ENCODE data around the gene EPM2A. TPM values are rescaled to one million over a fixed set of nuclear protein-coding genes. Genes with fewer than 3 reads are reported as not detected.

Gene EPM2A
- total RNA-seq, 1 donor from 2014 or later, result 5.3 TPM

DNA sequence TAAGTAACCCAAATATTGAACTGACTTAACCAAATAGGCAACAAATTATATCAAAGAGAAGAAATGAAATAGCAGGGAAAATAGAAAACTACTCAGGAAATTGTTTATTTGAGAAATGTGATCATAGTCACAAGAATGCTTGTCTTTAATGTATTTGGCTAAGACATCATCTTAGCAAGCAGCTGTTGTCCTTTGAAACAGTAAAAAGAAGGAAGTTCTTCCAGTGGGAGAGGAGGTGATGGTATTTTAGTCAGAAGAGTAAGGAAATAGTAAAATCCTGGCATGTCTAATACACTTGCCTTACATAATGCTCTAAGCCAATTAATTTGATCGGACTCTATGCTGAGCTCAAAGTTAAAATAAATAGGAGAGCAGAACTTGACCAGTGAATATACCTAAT is 126.5 kb downstream of the EPM2A start:
- intact Hi-C loops (cut with micrococcal nuclease), result no loop called here

DNA sequence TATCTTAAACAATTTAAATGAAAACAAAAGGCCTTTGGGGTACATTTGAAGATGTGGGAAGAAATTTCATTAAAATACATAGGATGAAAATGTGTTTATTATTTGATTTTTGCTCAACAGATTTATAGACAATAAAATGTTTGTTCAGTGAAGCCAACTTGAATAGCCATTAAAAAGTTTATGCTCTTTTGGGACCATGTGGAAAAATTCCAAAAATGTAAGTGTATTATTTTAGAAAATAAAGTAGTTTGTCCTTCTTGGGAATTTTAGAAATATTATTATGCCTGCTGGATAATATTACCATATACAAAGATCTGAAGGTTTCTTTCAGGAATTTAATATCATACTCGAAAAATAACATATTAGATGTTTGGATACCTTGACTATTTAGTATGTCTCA is 131.3 kb downstream of the EPM2A start:
- intact Hi-C loops (cut with micrococcal nuclease), result no loop called here

DNA sequence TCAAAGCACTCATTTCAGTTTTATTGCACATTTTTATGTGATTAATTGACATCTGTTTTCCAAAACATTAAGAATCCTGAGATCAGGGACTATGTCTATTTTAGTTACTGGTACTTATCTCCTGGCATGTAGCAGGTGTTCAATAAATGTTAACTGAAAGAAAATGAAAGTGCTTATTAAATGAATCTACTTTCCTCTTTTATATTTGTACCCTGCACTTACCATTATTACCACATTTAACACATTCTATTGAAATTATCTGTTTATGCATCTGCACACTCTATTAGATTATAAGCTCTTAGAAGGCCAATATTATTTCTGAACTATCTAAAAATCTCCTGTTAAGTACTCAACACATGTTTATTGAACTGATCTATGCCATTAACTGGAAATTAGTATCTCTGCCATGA is 131.9 kb downstream of the EPM2A start:
- intact Hi-C loops (cut with micrococcal nuclease), result no loop called here

DNA sequence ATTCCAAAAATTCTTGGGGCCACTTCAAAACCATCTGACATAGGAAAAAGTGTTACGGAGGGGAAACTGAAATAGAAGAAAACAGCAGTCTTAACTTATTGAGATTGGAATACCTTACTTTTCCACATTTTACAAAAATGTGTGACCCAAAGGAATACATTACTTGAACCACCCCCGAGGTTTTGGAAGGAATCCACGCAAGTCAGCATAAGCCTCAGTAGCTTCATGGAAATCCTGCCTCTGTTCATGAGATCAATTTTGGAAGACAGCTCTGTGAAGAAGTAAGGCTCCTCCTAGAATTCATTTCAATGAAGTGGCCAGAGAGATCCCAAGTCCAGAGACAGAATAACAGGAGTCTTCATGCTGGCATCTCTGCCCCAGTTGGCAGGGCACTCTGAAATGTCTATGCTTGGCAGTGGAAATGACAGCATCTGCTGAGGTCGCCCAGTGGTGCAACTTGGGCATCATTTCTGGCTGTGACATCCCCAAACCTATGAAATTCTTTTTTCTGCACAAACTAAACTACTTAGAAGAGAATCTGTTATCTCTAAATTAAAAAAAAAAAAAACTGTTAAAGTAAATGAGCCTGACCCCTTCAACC is 132.5 kb downstream of the EPM2A start:
- intact Hi-C loops (cut with micrococcal nuclease), result no loop called here

DNA sequence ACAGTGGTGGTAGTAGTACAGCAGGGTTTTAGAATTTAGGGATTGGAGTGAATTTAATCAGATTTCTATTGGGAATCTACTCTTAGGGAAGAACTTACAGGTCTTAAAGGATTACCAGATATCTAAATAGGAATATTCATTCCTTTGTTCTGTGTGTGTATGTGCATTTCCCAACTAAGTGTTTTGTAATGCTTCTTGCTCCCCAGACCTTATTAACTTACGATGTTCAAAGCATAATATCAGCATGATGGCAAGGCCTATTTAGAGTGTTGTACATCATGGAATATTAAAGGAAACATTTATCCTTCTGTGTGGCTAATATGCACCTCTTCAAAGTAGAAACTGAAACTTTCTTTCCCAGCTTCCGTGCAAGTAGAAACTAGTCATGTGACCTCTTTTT is 133.9 kb downstream of the EPM2A start:
- intact Hi-C loops (cut with micrococcal nuclease), result no loop called here

DNA sequence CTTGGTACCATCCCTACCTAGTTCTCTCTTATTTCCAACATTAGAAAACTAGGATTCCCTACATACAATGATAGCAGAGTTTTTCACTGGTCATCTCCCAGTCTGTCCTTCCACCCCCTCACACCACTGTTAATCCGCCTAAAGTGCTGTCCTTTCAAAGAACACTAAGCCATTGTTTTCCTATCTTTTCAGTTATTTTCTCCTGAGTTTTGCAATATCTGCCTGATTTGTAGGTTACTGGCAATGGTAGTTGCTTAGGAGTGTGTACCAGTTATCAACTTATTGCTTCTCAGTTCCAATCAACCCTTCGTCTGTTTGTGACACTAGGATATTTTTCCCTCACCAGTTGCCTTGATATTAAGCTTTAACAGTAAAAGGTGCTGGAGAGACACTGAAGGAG is 135.0 kb downstream of the EPM2A start:
- intact Hi-C loops (cut with micrococcal nuclease), result no loop called here

DNA sequence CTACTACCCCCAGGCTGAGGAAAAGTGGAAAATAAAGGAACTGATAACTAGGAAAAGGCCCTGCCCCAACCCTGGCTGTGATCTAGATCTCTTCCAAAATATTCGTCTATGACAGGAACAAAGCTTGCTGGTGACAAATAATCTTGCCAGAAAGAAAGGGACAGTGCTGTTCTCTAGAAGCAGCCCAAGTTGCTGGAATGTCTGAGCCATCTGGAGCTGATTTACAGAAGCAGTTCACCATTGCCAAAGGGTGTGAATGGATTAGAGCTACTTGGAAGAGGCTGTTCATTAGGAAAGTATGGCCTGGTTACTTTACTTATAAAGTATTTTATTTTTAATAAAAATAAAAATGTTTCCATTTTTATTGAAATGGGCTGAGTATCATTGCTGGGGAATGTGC is 146.3 kb downstream of the EPM2A start:
- intact Hi-C loops (cut with micrococcal nuclease), result no loop called here

DNA sequence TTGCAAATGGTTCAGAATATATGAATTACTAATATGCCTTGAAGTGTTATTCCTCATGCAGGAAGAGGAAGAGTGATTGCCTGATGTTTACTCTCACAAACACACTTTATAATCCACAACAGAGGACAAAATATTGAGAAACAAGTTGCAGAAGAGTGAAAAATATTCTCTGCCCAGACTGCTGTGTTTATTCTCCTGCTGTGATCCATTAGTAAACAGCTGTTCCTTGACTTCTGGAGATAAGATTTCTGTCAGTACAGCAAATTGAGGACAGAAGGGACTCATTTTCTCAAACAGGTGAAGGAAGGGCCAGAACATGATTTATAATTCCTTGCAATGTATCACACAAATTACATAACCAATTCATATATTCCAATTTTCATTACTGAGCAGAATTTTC is 148.0 kb downstream of the EPM2A start:
- intact Hi-C loops (cut with micrococcal nuclease), result no loop called here

GRCh38 chr6:145583753-145584152 is 151.6 kb downstream of the EPM2A start:
- intact Hi-C loops (cut with micrococcal nuclease), result no loop called here

Other genes starting within 250 kb of the EPM2A start
- gene FBXO30, start 79.3 kb upstream of the EPM2A start, total RNA-seq, result 4.5 and 4.8 TPM in 2 replicates
- gene SHPRH, start 228.8 kb upstream of the EPM2A start, total RNA-seq, result 18.3 and 20.2 TPM in 2 replicates